GM23248 (cell line): ENCODE results near the gene DEDD.

Experiments used
- EZH2 ChIP-seq: fragments of 200-600 bp; sonication (generic); IDR thresholded peaks from 2 replicates; pipeline ENCODE4 v1.6.1; 2018; ENCODE audit warnings: antibody characterized with exemption, mild to moderate bottlenecking; ENCODE audit not compliant: insufficient read depth, poor library complexity, severe bottlenecking
- EZH2phosphoT487 ChIP-seq: fragments of 200-600 bp; sonication (generic); IDR thresholded peaks from 2 replicates; pipeline ENCODE4 v1.6.1; 2018; ENCODE audit warnings: antibody characterized with exemption, moderate library complexity, mild to moderate bottlenecking, low read depth; ENCODE audit not compliant: insufficient read depth

- TF ChIP-seq EZH2 (no peak), EZH2phosphoT487 (no peak)
Measured at GRCh38 chr1:161145832-161146231, 13.4 kb upstream of the DEDD start.
